ENCODE data around the gene STARD3.
A peak's percentile ranks its signal among the peaks of the same experiment; 100 is the strongest.

Gene STARD3

DNA sequence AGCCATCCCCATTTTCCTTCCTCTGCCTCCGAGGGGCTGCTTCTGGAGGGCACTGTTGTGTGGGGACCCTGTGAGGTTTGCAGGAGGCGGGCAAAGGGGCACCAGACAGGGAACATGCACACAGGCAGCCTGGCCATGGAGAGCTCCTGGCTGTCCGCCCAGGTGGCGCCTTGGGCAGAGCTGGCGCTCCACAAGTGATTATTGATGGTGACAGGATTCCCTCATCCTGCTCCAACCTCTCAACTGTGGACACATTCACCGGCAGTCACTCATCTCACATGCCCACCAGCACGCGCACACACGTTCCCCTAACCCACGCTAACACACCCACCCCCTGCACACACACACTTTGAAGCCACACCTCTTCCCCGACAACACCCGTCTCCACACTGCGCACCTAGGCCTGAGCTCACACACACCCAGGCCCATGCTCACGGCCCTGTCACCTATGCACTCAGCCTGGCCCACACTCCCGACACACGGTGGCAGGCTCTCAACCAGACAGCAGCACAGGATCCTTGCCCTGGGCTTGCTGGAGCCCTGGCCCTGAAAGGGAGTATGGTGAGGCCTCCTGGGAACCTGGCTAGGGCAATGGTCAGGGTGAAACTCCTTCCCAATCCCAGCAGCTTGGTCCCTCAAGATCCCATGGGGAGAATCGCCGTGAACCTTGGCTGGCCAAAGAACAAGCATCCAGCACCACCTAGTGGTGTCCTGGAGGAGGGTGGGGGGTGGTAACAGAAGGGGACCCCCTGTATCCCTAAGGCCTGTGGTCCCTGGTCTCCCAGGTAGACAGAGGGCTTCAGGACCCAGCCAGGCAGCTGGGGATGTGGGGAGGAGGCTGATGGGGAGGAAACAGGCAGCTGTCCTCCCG lies 34.9 kb downstream of the STARD3 start:
- peak; percentile 63 for DNase-seq (ENCODE audit: low spot score)

DNA sequence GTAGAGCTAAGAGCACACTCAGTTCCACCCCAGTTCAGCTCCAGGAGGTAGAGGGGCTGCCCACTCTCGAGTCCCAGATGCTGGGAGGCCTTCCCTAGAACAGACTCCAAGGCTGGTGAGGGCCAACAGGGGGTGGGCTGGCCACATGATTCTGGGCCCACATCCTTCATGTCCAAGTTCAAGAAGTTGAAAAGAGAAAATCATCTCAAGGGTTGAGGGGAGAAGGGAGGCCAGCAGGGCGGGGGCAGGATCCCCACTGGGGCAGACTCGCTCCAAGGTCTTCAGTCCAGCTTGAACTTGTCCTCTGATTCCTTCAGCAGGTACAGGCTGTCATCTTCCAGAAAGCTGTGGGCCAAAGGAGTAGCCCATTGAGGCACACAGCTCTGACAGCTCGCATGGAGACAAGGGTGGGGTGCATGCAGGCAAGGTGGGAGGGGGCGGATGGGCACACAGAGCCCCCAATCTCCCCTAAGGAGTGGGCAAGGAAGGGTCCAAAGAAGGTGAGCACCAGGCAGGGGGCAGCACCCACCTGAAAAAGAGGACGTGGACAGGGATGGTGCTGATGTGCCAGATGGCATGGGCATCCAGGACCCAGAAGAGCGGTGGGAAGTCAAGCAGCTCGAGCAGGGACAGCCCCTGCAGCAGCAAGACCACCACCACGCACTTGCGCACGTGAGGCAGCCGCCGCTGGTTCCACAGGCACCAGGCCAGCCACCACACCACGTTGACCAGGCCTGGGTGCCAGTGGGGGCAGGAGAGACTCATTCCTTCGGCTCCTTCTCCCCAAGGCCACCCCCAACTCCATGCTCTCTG lies 35.8 kb downstream of the STARD3 start:
- DNase-seq (ENCODE audit: low spot score), result no peak

GRCh38 chr17:39673335-39674081 lies 36.6 kb downstream of the STARD3 start:
- DNase-seq (ENCODE audit: low spot score), result no peak

- DNase-seq (ENCODE audit: low spot score), result no peak
Measured at GRCh38 chr17:39674179-39674578, 37.2 kb downstream of the STARD3 start.

DNA sequence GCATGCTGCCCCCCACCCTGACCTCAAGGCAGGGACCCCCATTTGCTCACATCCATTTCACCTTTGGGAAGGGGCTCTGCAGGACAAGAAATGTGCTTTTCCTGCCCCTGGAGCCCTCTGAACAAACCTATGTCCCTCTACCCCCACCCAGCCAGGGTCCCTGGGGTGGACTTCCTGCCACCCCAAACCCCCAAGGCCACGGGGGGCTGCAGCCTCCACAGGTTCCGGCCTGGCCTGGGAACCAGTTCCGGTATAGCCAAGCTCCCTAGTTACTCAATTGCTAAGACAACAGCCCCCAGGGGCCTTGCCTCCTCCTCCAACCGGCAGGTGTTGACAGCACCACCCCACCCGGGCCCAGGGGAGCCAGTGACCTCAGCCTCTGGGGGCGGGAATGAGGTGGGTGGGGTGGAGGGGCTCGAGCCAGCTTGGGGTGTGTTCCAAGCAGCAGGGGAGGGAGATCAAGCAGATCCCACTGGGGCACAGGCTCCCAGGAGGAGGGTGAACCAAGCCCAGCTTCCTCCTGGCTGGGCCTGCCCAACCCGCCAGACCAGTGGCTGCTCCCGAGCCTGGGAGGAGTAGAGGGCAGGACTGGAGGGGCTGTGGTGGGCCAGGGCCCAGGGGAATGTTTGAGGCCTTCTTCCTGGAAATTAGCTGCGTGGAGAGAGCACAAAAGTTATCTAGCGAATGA lies 37.9 kb downstream of the STARD3 start:
- DNase-seq (ENCODE audit: low spot score), result no peak

- DNase-seq (ENCODE audit: low spot score), result no peak
Measured at GRCh38 chr17:39675390-39676082, 38.6 kb downstream of the STARD3 start.

DNA sequence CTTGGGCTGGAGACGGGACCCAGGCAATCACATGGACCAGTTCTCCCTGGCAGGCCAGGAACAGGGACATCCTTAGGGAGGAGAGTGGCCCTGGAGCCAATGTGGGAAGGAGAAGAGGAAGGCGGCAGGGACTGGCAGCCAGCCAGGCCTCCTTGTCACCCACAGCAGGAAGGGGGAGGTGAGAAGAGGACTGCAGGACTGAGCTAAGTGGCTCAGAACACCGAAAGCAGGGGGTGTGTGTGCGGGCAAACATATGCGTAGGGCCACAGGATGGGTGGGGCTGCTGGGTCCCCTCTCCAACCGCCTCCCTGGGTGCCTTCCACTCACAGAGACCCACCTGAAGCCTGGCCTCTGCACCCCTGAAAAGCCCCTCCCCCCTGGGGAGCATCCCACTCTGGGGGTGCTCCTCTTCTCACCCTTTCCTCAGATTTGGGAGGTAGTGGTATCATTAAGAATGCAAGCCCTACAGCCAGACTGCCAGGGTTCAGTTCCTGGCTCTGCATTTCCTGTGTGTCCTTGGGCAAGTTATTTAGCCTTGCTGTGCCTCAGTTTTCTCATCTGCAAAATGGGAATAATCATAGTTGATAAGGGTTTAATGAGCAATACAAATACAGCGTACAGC lies 39.4 kb downstream of the STARD3 start:
- DNase-seq (ENCODE audit: low spot score), result no peak

DNA sequence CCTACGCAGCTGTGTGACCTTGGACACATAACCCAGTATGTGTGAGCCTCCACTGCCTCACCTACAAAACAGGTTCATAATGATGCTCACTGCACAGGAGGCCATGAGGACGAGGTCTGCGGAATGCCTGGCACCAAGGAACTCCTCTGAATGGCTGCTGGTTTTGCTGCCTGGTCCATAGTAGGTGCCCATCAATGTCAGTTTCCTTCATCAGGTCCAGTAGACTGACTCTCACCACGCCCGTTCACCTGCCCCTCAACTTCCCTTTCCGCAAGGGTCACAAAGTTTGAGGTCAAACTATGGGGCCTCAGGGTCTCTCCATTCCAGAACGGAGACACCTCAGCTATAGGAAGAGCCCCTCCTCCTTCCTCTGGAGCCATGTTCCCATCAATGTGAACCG lies 40.1 kb downstream of the STARD3 start:
- DNase-seq (ENCODE audit: low spot score), result no peak

DNA sequence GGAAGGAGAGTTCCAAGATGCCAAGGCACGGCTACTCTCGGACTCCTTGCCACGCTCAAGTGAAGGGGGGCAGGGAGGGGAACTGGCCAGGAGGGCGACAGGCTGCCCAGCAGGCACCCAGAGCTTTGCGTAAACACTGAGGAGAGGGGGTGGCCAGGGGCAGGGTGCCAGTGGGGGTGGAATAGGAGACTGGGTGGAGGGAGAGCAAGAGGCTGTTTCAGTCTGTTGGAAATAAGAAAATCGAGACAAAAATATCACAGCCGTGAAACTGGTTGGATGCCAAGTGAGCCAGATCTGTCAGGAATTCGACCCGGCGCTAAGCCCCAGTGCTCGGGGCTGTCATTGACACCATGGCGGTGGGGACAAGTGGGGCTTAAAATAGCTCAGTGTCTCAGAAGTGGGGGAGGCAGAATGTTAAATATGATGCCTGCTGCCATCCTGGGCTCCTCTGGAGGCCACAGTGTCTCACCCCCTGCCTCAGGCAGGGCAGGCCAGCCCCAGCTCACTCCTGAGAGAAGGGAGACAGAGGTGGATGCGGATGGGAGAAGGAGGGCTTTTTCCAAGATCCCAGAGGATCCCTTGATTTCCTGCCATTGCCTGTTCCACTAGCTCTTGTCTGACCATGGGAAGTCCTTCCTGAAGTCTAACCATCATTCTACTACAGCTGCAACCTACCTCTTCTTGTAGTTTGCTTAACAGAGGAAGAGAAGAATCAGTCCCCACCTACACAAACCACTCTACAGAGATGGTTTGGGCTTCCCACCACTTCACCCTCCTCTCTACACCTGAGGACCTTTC lies 40.8 kb downstream of the STARD3 start:
- DNase-seq (ENCODE audit: low spot score), result no peak

DNA sequence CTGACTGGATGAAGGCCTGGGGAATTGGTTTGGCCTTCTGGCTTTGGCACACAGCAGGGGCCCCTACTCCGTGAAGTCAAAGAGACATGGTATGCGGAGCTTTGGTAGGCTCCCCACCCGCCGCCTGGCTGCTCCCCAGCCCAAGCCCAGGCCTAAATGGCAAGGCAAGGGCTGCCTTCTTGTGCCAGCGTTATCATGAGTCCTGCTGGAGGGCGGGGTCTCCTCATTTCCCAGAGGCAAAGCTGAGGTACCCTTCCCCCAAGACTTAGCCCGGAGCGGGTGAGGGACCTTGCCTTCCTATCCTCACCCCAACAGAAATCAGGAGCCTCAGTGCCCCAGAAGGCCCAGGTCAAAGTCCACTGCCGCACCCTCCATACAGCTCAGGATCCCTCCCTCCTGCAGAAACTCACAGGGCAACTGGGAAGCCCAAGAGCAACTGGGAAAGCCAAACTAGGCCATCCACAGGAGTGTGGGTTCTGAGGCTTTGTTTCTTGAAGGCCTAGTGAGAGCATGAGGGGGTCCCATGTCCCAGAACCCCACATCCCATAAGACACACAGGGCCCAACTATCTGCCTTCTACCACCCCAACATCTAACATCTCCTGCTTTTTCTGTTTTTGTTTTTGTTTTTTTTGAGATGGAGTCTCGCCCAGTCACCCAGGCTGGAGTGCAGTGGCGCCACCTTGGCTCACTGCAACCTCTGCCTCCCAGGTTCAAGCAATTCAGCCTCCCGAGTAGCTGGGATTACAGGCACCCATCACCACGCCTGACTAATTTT lies 41.6 kb downstream of the STARD3 start:
- no peak for DNase-seq (ENCODE audit: low spot score)

DNA sequence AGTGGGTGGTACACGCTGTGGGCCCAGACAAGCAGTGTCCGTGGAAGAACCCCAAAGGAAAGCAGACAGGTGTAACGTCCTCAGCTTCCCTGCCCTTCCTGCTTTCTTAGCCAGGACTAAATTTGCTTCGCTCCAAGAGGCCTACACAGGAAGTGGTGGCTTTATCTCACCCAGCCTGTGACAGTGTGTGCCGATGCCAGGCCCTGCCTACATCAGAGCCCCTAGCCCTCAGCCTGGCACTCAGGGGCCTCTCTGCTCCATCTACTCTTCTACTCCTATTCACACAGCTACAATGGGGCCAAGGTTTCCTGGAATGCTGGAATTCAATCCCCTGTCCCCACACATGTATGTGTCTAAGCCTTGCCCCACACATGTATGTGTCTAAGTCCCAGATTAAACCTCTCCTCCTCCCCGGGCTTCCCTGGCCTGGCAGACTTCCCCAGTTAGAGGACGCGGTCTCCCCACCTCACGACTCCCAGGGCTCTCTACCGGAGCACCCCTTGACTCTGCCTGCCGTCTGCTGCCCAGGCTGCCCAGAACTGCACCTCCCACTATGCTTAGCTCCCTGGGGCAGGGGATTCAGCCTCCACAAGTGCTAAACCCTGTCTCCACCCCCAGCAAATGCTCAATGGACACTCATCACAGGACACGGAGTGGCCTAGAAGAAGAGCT lies 42.7 kb downstream of the STARD3 start:
- no peak for DNase-seq (ENCODE audit: low spot score)

DNA sequence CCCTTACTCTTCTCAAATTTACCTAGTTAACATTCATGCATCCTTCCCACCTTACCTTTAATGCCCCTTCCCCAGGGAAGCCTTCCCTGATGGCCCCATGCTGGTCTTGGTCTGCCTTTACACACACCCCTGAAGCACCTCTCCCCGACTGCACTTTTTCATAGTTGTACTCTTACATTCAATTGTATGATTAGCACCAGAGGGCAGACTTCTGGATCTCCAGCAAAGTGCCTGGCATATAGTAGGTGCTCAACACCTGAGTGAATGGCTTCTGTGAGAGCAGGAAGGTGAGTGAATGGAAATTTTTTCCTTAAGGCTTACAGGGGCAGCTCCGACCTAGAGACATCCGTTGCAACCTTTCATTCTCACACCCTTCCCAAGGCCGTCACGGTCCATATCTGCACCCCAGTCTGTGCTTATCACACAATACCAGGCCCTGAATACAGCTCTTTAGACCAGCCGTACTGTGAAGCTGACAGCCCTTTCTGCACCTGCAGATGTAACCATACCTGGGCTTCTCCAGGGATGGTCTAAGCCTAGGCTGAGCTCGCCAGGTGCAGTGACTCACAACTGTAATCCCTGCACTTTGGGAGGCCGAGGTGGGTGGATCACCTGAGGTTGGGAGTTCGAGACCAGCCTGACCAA lies 46.5 kb downstream of the STARD3 start:
- DNase-seq (ENCODE audit: low spot score), result no peak

DNA sequence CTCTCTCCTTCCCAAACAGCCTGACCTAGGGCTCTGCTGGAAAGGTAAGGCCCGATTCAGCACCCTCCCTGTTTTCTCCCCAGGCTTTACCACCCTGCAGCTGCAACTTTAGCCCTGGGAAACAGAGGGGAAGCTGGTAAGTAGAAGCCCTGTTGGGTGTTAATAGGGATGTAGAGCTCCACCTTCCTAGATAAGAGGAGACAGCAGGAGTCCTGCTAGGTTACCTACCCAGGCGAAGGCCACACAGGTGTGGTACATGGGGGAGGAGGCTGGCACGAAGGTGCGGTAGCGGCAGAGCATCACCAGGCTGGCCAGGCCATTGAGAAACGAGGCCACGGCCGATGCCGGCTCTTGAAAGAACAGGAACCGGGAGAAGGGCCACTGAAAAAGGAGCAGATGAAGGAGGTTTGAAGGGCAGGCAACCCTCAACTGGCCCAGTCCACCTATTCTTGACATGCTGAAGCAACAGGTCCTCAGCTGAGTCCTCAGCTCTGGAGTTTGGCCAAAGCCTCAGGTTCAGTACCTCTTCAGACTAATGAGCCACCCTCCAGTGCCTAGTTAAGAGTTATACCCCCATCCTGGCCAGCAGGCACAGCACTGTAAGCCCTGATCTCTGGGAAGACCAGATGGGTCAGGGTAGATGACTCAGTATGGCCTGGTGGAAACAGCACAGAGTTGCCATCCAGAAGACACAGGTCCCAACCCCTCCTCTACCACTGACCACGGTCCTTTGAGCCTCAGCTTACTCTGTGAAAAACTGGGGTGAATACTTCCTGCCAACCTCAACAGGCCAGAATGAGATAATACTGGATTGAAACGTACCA lies 47.6 kb downstream of the STARD3 start:
- no peak for DNase-seq (ENCODE audit: low spot score)

GRCh38 chr17:39687101-39687545 lies 50.2 kb downstream of the STARD3 start:
- DNase-seq (ENCODE audit: low spot score), result no peak

DNA sequence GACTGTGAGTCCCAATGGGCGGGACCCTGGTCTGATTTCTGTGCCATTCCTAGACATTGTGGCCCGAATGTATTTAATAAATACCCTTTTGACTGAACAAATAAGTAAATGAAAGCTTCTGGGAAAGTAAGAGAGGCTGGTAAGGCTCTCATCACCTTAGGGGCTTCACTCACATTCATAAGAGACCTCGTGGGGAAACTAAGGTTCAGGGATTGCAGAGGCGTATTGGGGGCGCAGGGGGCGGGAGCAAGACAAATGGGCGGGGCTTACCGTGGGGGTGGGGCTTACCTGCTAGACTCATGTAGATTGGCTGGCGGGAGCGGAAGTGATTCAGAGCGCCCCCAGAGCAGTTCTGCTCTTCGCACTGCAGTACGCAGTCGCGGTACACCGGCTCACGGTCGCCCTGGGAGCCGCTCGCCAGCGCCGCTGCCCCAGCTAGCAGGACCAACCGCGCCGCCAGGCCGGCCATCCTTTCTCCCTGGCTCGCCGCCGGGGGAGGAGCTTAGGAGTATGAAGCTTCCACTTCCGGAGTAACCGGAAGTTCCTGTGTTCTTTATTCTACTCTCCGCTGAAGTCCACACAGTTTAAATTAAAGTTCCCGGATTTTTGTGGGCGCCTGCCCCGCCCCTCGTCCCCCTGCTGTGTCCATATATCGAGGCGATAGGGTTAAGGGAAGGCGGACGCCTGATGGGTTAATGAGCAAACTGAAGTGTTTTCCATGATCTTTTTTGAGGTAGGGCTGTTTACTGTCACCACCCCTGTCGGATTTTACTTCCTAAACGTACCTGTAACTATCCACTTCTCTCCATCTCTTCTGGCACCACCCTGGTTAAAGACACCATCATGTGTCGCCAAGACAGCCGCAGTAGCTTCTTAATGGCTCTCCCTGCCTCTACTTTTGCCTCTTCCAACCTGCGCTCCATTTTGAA lies 50.9 kb downstream of the STARD3 start, which contains the start of gene PGAP3:
TSS of gene PGAP3 (minus strand) at position 512 of the 929 bp plus-strand sequence. CDS start at position 469, 43 bp downstream.
- DNase-seq (ENCODE audit: low spot score), result peak; percentile 92
